Measurements from ENCODE around the gene MARCHF3.

- no peak for TF ChIP-seq POLR2A (IDR thresholded peaks at IDR 0.05; ENCODE audit: low read depth, low read length)
- TF ChIP-seq POLR2AphosphoS5 (IDR thresholded peaks at IDR 0.05; ENCODE audit: low read depth, low read length): no peak
Observed at GRCh38 chr5:126978258-126978657, 52.1 kb downstream of the MARCHF3 start.

All from GM12892 (cell line).